Endodermal cell (in vitro differentiated cells): ENCODE measurements around the gene KLK7. TPM values are rescaled to one million over a fixed set of nuclear protein-coding genes. Genes with fewer than 3 reads are reported as not detected.

Source experiments
- DNase-seq: peaks from one replicate; pipeline ENCODE4 v3.0.0-alpha.2; 2017
- H3K27ac ChIP-seq: 2 replicates; pipeline ENCODE4 v1.5.1; 2013; ENCODE audit warnings: mild to moderate bottlenecking, low read depth, low read length, moderate library complexity
- H3K27me3 ChIP-seq: 2 replicates; pipeline ENCODE4 v1.6.1; 2013; ENCODE audit warnings: mild to moderate bottlenecking, low read length, moderate library complexity; ENCODE audit not compliant: insufficient read depth, control insufficient read depth, poor library complexity, severe bottlenecking
- H3K36me3 ChIP-seq: 2 replicates; pipeline ENCODE4 v1.7.0; 2013; ENCODE audit warnings: mild to moderate bottlenecking, low read length, moderate library complexity; ENCODE audit not compliant: control insufficient read depth, insufficient read depth
- H3K4me1 ChIP-seq: one replicate; pipeline ENCODE4 v1.7.0; 2013; ENCODE audit warnings: low read length; ENCODE audit not compliant: control insufficient read depth, insufficient read depth
- H3K4me3 ChIP-seq: 2 replicates; pipeline ENCODE4 v1.5.1; 2013; ENCODE audit warnings: mild to moderate bottlenecking, low read length, moderate library complexity
- H3K9ac ChIP-seq: 2 replicates; pipeline ENCODE4 v1.6.1; 2013; ENCODE audit warnings: mild to moderate bottlenecking, low read length, moderate library complexity; ENCODE audit not compliant: poor library complexity, severe bottlenecking; ENCODE audit errors: extremely low read depth
- H3K9me3 ChIP-seq: 2 replicates; pipeline ENCODE4 v1.6.1; 2013; ENCODE audit warnings: mild to moderate bottlenecking, low read length, moderate library complexity; ENCODE audit not compliant: control insufficient read depth
- H3K27ac Mint-ChIP-seq: 2 replicates; pipeline ENCODE4 v1.8.0; 2020; ENCODE audit warnings: mixed read lengths
- H3K27me3 Mint-ChIP-seq: 2 replicates; pipeline ENCODE4 v1.8.0; 2021; ENCODE audit warnings: mild to moderate bottlenecking, mixed read lengths; ENCODE audit not compliant: insufficient read depth
- H3K36me3 Mint-ChIP-seq: 2 replicates; pipeline ENCODE4 v1.8.0; 2020; ENCODE audit warnings: low read depth, mixed read lengths
- H3K4me1 Mint-ChIP-seq: 2 replicates; pipeline ENCODE4 v1.8.0; 2020; ENCODE audit warnings: mixed read lengths
- H3K4me3 Mint-ChIP-seq: 2 replicates; pipeline ENCODE4 v1.8.0; 2020; ENCODE audit warnings: mild to moderate bottlenecking, moderate library complexity, mixed read lengths
- H3K9me3 Mint-ChIP-seq: 2 replicates; pipeline ENCODE4 v1.8.0; 2020; ENCODE audit warnings: mild to moderate bottlenecking, mixed read lengths
- WGBS, 2 experiments: methylation state at CpG; one replicate each; pipeline versions ENCODE4 v1.1.5 to v1.1.7; 2013; ENCODE audit warnings: missing lambda C conversion rate in 2 of 2, mixed read lengths in 1 of 2; ENCODE audit not compliant: insufficient coverage in 1 of 2, insufficient read length in 1 of 2; 5-methylcytosine and 5-hydroxymethylcytosine counted together
- total RNA-seq, 2 donors: library from RNA; stranded (reverse); fragmentation: NEBNext Ultra II Directional in 1 of 2; extraction: Animal tissue kit (Norgen Biotek cat#: 25700) in 1 of 2; gene quantifications; 2 replicates in 1 of 2; 3 replicates in 1 of 2; pipeline ENCODE4 v1.2.1, GENCODE V29; 2021
- TF ChIP-seq, protein P1 (sequence below): fragments of 200-600 bp; sonication (generic); conservative IDR thresholded peaks from 2 replicates; pipeline ENCODE4 v1.5.0; 2021; ENCODE audit warnings: antibody characterized with exemption, mild to moderate bottlenecking

KLK7 gene
- total RNA-seq, 2 donors from 2014 or later, result not detected

DNA sequence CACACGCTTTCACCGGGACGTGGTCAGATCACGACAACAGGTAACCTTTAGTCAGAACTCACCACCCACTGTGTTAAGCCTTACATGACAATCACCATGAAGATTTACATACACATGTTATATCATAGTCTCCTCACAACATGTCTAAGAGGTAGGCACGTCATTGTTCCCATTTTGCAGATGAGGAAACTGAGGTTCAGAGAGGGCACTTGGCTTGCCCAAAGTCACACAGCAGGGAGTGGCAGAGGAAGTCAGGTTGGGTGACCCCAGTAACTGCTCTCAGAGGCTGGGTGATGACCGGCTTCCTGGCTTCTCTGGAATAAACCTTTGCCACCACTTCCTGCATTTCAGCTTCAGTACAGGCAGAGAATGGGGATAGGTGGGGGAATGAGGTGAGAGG lies 30.5 kb upstream of the KLK7 start:
- Mint-ChIP-seq H3K9me3 (peaks cover 5% of the 10 kb centered on the region), H3K27me3 (peaks cover 85% of the 10 kb centered on the region), H3K4me3 (no peak overlapping the region), H3K4me1 (peaks cover 8% of the 10 kb centered on the region), H3K27ac (no peak overlapping the region), H3K36me3 (no peaks in the 10 kb centered on the region)
- no peaks in the 10 kb centered on the region for H3K4me1 ChIP-seq
- WGBS, 2 experiments, result 81 to 87% methylated on average over 5 to 6 of the region's 6 CpGs
- H3K27ac ChIP-seq, result no peak overlapping the region
- no peaks in the 10 kb centered on the region for H3K36me3 ChIP-seq
- H3K9ac ChIP-seq, result no peak overlapping the region
- TF ChIP-seq, protein P1, sequence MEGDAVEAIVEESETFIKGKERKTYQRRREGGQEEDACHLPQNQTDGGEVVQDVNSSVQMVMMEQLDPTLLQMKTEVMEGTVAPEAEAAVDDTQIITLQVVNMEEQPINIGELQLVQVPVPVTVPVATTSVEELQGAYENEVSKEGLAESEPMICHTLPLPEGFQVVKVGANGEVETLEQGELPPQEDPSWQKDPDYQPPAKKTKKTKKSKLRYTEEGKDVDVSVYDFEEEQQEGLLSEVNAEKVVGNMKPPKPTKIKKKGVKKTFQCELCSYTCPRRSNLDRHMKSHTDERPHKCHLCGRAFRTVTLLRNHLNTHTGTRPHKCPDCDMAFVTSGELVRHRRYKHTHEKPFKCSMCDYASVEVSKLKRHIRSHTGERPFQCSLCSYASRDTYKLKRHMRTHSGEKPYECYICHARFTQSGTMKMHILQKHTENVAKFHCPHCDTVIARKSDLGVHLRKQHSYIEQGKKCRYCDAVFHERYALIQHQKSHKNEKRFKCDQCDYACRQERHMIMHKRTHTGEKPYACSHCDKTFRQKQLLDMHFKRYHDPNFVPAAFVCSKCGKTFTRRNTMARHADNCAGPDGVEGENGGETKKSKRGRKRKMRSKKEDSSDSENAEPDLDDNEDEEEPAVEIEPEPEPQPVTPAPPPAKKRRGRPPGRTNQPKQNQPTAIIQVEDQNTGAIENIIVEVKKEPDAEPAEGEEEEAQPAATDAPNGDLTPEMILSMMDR, result no peak
- no peak for DNase-seq
- H3K4me3 ChIP-seq, result no peak overlapping the region
- no peaks in the 10 kb centered on the region for H3K9me3 ChIP-seq
- peaks cover 52% of the 10 kb centered on the region for H3K27me3 ChIP-seq

DNA sequence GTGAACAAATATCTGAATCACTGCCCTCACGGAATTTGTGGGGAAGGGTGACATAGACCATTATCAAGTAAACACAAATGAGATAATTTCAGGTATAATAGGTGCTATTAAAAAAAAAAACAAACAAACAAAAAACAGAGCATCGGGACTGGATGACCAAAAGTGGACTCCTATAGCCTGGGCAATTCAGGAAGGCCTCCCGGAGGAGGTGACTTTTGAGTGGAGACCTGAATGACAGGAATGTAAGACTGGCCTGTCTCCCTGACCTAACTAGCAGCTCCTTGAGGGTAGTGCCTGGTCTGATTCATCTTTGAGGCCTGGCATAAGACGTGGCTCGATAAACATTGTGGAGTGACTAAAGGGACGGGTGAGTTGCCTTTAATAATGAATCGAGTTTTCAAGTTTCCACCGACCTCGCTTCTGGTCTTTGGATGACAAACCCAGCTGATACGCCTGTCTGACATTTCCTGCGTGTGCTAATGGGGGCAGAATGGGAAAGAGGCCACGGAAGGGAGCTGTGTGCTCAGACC lies 29.0 kb upstream of the KLK7 start:
- Mint-ChIP-seq H3K4me3 (no peak overlapping the region), H3K27me3 (peaks cover 76% of the 10 kb centered on the region), H3K36me3 (no peaks in the 10 kb centered on the region), H3K9me3 (peaks cover 5% of the 10 kb centered on the region), H3K27ac (no peak overlapping the region), H3K4me1 (peaks cover 7% of the 10 kb centered on the region)
- Histone ChIP-seq H3K9ac (no peak overlapping the region), H3K4me1 (no peaks in the 10 kb centered on the region), H3K9me3 (no peaks in the 10 kb centered on the region), H3K27me3 (peaks cover 40% of the 10 kb centered on the region), H3K27ac (no peak overlapping the region), H3K4me3 (no peak overlapping the region), H3K36me3 (no peaks in the 10 kb centered on the region)
- TF ChIP-seq, protein P1, result no peak
- 89 to 90% methylated on average over 11 to 12 of the region's 12 CpGs for WGBS, 2 experiments
- DNase-seq, result no peak

DNA sequence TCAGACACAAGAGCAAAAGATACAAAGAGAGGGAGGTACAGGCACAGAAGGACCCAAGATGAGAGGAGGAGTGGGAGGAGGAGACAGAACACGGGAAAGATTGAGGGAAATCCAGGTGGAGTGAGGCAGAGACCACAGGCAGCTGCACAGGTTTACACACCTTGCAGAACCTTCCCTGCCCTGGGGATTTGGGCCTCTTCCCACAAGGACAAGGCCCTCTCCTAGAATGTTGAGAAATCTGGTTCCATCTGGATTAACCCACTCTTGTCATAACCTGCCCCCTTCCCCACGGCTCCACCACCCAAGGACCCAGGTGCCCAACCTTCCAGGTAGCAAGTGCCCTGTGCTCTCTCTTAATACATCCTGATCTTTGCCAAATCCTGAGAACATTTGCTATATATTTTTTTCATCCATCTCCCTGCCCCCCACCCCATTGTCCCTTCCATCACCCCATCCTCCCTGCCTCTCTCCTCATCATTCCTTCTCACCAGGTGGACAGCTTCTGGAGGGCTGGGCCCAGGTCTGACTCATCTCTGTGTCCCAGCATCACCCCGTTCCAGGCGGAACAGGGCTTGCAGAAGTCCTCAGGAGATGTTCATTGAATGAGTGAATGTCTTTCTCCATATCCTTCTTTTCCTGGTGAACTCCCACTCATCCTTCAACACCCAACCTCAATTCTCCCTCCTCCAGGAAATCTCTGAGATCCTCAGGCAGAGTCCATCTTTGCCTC lies 26.5 kb upstream of the KLK7 start:
- no peaks in the 10 kb centered on the region for H3K36me3 Mint-ChIP-seq
- H3K9me3 Mint-ChIP-seq, result no peaks in the 10 kb centered on the region
- no peaks in the 10 kb centered on the region for H3K4me1 Mint-ChIP-seq
- H3K4me3 ChIP-seq, result no peak overlapping the region
- H3K27ac ChIP-seq, result no peak overlapping the region
- H3K4me1 ChIP-seq, result no peaks in the 10 kb centered on the region
- H3K27me3 ChIP-seq, result peaks cover 28% of the 10 kb centered on the region
- WGBS, 2 experiments, result 72 to 87% methylated on average over 4 of the region's 4 CpGs
- no peak overlapping the region for H3K9ac ChIP-seq
- TF ChIP-seq, protein P1, result no peak
- no peaks in the 10 kb centered on the region for H3K36me3 ChIP-seq
- no peak overlapping the region for H3K27ac Mint-ChIP-seq
- peaks cover 72% of the 10 kb centered on the region for H3K27me3 Mint-ChIP-seq
- H3K4me3 Mint-ChIP-seq, result no peak overlapping the region
- H3K9me3 ChIP-seq, result no peaks in the 10 kb centered on the region
- no peak for DNase-seq
